H9 (cell line): ENCODE results near the gene TEX38. TPM values are rescaled to one million over a fixed set of nuclear protein-coding genes. Genes with fewer than 3 reads are reported as not detected.
A peak's percentile ranks its signal among the peaks of the same experiment; 100 is the strongest.

Source experiments
- DNase-seq: peaks from one replicate; pipeline ENCODE4 v3.0.0-alpha.2; 2017
- H2AFZ ChIP-seq: one replicate; pipeline ENCODE4 v1.6.1; 2013; ENCODE audit warnings: mild to moderate bottlenecking, low read length, control low read depth, moderate library complexity
- H2AK5ac ChIP-seq: 2 replicates; pipeline ENCODE4 v1.6.1; 2013; ENCODE audit warnings: low read length, control low read depth, mixed read lengths; ENCODE audit not compliant: insufficient read length
- H2BK120ac ChIP-seq: one replicate; pipeline ENCODE4 v1.6.1; 2013; ENCODE audit warnings: low read depth, mild to moderate bottlenecking, low read length, control low read depth, inconsistent platforms; ENCODE audit not compliant: poor library complexity, severe bottlenecking
- H2BK12ac ChIP-seq: 2 replicates; pipeline ENCODE4 v1.6.1; 2013; ENCODE audit warnings: low read length, control low read depth, mixed read lengths, low read depth; ENCODE audit not compliant: insufficient read length
- H2BK15ac ChIP-seq: 2 replicates; pipeline ENCODE4 v1.6.1; 2013; ENCODE audit warnings: low read depth, low read length, control low read depth
- H2BK20ac ChIP-seq: one replicate; pipeline ENCODE4 v1.6.1; 2013; ENCODE audit warnings: low read depth, mild to moderate bottlenecking, low read length, control low read depth, inconsistent platforms; ENCODE audit not compliant: poor library complexity, severe bottlenecking
- H2BK5ac ChIP-seq: 2 replicates; pipeline ENCODE4 v1.6.1; 2013; ENCODE audit warnings: low read length, control low read depth, mixed read lengths; ENCODE audit not compliant: insufficient read length
- H3K14ac ChIP-seq: 2 replicates; pipeline ENCODE4 v1.6.1; 2013; ENCODE audit warnings: low read length, control low read depth; ENCODE audit not compliant: insufficient read depth
- H3K18ac ChIP-seq: 2 replicates; pipeline ENCODE4 v1.6.1; 2013; ENCODE audit warnings: low read depth, mild to moderate bottlenecking, mixed read lengths, low read length, control low read depth; ENCODE audit not compliant: insufficient read length
- H3K23ac ChIP-seq: 2 replicates; pipeline ENCODE4 v1.6.1; 2013; ENCODE audit warnings: low read length, control low read depth, mixed read lengths, low read depth; ENCODE audit not compliant: insufficient read length
- H3K23me2 ChIP-seq: 2 replicates; pipeline ENCODE4 v1.6.1; 2013; ENCODE audit warnings: low read depth, mild to moderate bottlenecking, mixed read lengths, low read length, control low read depth; ENCODE audit not compliant: insufficient read length, poor library complexity, severe bottlenecking
- H3K27ac ChIP-seq: 2 replicates; pipeline ENCODE4 v1.5.1; 2013; ENCODE audit warnings: low read length, control low read depth, mixed read lengths, low read depth; ENCODE audit not compliant: insufficient read length
- H3K27me3 ChIP-seq: 2 replicates; pipeline ENCODE4 v1.6.1; 2013; ENCODE audit warnings: low read length, control low read depth, inconsistent platforms; ENCODE audit not compliant: insufficient read depth
- H3K4ac ChIP-seq: 2 replicates; pipeline ENCODE4 v1.6.1; 2013; ENCODE audit warnings: low read depth, mild to moderate bottlenecking, control low read depth, inconsistent platforms, low read length, moderate library complexity
- H3K4me1 ChIP-seq: 2 replicates; pipeline ENCODE4 v1.6.1; 2013; ENCODE audit warnings: low read length, control low read depth, inconsistent platforms; ENCODE audit not compliant: insufficient read depth
- H3K4me2 ChIP-seq: 2 replicates; pipeline ENCODE4 v1.6.1; 2013; ENCODE audit warnings: low read length, control low read depth, mixed read lengths; ENCODE audit not compliant: insufficient read length, insufficient read depth
- H3K56ac ChIP-seq: 2 replicates; pipeline ENCODE4 v1.6.1; 2013; ENCODE audit warnings: low read depth, mild to moderate bottlenecking, mixed read lengths, low read length, control low read depth; ENCODE audit not compliant: insufficient read length
- H3K79me1 ChIP-seq: 2 replicates; pipeline ENCODE4 v1.6.1; 2013; ENCODE audit warnings: low read depth, mild to moderate bottlenecking, moderate library complexity, low read length, control low read depth, inconsistent platforms; ENCODE audit not compliant: insufficient read depth, poor library complexity, severe bottlenecking
- H3K79me2 ChIP-seq: 2 replicates; pipeline ENCODE4 v1.6.1; 2013; ENCODE audit warnings: low read length, control low read depth, inconsistent platforms; ENCODE audit not compliant: insufficient read depth
- H3K9ac ChIP-seq: 2 replicates; pipeline ENCODE4 v1.6.1; 2013; ENCODE audit warnings: low read length, control low read depth, mixed read lengths; ENCODE audit not compliant: insufficient read length; ENCODE audit errors: extremely low read depth
- H3K9me3 ChIP-seq: one replicate; pipeline ENCODE4 v1.6.1; 2013; ENCODE audit warnings: low read depth, low read length, inconsistent platforms; ENCODE audit not compliant: control insufficient read depth
- H3T11ph ChIP-seq: one replicate; pipeline ENCODE4 v1.6.1; 2013; ENCODE audit warnings: mild to moderate bottlenecking, low read length, control low read depth, inconsistent platforms
- H4K20me1 ChIP-seq: one replicate; pipeline ENCODE4 v1.6.1; 2013; ENCODE audit not compliant: control insufficient read depth, insufficient read length, insufficient read depth
- H4K5ac ChIP-seq: 2 replicates; pipeline ENCODE4 v1.6.1; 2013; ENCODE audit warnings: low read depth, mild to moderate bottlenecking, mixed read lengths, low read length, control low read depth; ENCODE audit not compliant: insufficient read length
- H4K8ac ChIP-seq: replicated peaks from 2 replicates; pipeline ENCODE4 v1.6.1; 2013; ENCODE audit warnings: low read length, control low read depth, mixed read lengths, low read depth; ENCODE audit not compliant: insufficient read length
- H4K91ac ChIP-seq: 2 replicates; pipeline ENCODE4 v1.6.1; 2013; ENCODE audit warnings: low read depth, mild to moderate bottlenecking, moderate library complexity, mixed read lengths, low read length, control low read depth; ENCODE audit not compliant: insufficient read length
- H3K27ac Mint-ChIP-seq, 3 experiments: 2 replicates in 2 of 3; 3 replicates in 1 of 3; pipeline ENCODE4 v1.8.0; 2020 to 2021; ENCODE audit warnings: mixed read lengths in 3 of 3, mild to moderate bottlenecking in 1 of 3, moderate library complexity in 1 of 3
- H3K27me3 Mint-ChIP-seq: 2 replicates; pipeline ENCODE4 v1.8.0; 2021; ENCODE audit warnings: low read depth, mild to moderate bottlenecking, moderate library complexity, mixed read lengths
- H3K36me3 Mint-ChIP-seq, 3 experiments: 2 replicates in 2 of 3; 3 replicates in 1 of 3; pipeline ENCODE4 v1.8.0; 2020 to 2021; ENCODE audit warnings: low read depth in 3 of 3, mixed read lengths in 3 of 3; ENCODE audit not compliant: insufficient read depth in 1 of 3
- H3K4me1 Mint-ChIP-seq, 2 experiments: 2 replicates each; pipeline ENCODE4 v1.8.0; 2020; ENCODE audit warnings: mixed read lengths in 2 of 2
- H3K4me3 Mint-ChIP-seq, 2 experiments: 2 replicates in 1 of 2; 3 replicates in 1 of 2; pipeline ENCODE4 v1.8.0; 2020 to 2021; ENCODE audit warnings: mild to moderate bottlenecking in 2 of 2, mixed read lengths in 2 of 2, moderate library complexity in 1 of 2
- H3K9me3 Mint-ChIP-seq, 2 experiments: 2 replicates in 1 of 2; 3 replicates in 1 of 2; pipeline ENCODE4 v1.8.0; 2020; ENCODE audit warnings: mild to moderate bottlenecking in 2 of 2, mixed read lengths in 2 of 2, moderate library complexity in 1 of 2
- CTCF ChIP-seq: fragments of 200-600 bp; sonication (generic); conservative IDR thresholded peaks from 3 replicates; pipeline ENCODE4 v1.8.0; 2021; ENCODE audit warnings: antibody characterized with exemption, mild to moderate bottlenecking
- WGBS: extraction: QIAGEN DNeasy Blood & Tissue Kit; methylation state at CpG from one replicate; pipeline ENCODE4 v1.1.7; 2013; ENCODE audit warnings: missing lambda C conversion rate, low lambda C conversion rate, mixed read lengths; ENCODE audit not compliant: insufficient read length; ENCODE audit errors: extremely low coverage; 5-methylcytosine and 5-hydroxymethylcytosine counted together
- total RNA-seq: library from RNA; stranded (reverse); gene quantifications from 2 replicates; pipeline ENCODE4 v1.2.1, GENCODE V29; 2021

Gene TEX38
- total RNA-seq, 1 experiment from 2014 or later = not detected

- no peak overlapping the region for H3K56ac ChIP-seq
- H2BK20ac ChIP-seq = no peak overlapping the region
- peaks cover 5% of the 10 kb centered on the region for H3K23me2 ChIP-seq
- no peaks in the 10 kb centered on the region for H3K79me2 ChIP-seq
- H3K79me1 ChIP-seq = no peaks in the 10 kb centered on the region
- H3K4me1 ChIP-seq = peaks cover 4% of the 10 kb centered on the region; the same call in 1 of the 2 replicates
- no peak overlapping the region for H3K23ac ChIP-seq
- H2BK120ac ChIP-seq = no peak overlapping the region
- H3K4me1 Mint-ChIP-seq = peaks cover 31 to 35% of the 10 kb centered on the region in 2 experiments
- H3K4me2 ChIP-seq = no peak overlapping the region
- H2BK12ac ChIP-seq = no peak overlapping the region
- H3K27me3 Mint-ChIP-seq = no peaks in the 10 kb centered on the region
- H3K9me3 ChIP-seq = no peaks in the 10 kb centered on the region
- no peak overlapping the region for H3K9ac ChIP-seq
- no peak overlapping the region for H3K14ac ChIP-seq
- H4K20me1 ChIP-seq = no peaks in the 10 kb centered on the region
- H4K91ac ChIP-seq = no peak overlapping the region
- no peak overlapping the region for H2AFZ ChIP-seq
- no peak overlapping the region for H4K5ac ChIP-seq
- no peak overlapping the region for H2BK15ac ChIP-seq
- peak overlapping the region in 2 of 3 experiments; percentile 46 to 61; a peak in 3 of 7 replicates for H3K27ac Mint-ChIP-seq
- H3K27me3 ChIP-seq = no peaks in the 10 kb centered on the region
- no peak overlapping the region for H4K8ac ChIP-seq
- no peak for TF ChIP-seq CTCF
- H3K4ac ChIP-seq = no peak overlapping the region
- H3K18ac ChIP-seq = no peak overlapping the region
- H3K4me3 Mint-ChIP-seq = no peak overlapping the region
- no peak overlapping the region for H2BK5ac ChIP-seq
- DNase-seq = no peak
- H3K9me3 Mint-ChIP-seq = no peaks in the 10 kb centered on the region
- no peak overlapping the region for H2AK5ac ChIP-seq
- no peak overlapping the region for H3K27ac ChIP-seq
- no peak overlapping the region for H3T11ph ChIP-seq
- no CpG with 5 or more reads among the region's 8 CpGs for WGBS
- H3K36me3 Mint-ChIP-seq = peaks cover 2 to 22% (median 9%) of the 10 kb centered on the region in 3 experiments; a peak in 3 of 7 replicates
These were observed 1.0 kb downstream of the TEX38 start for GRCh38 chr1:46672696-46673095.
